Stomach smooth muscle (tissue), 2 donors: ENCODE data around the gene KRTAP10-2.
"Not testable (repeated sequence)": the region's sequence is repeated elsewhere in the genome, so short reads cannot be mapped to it uniquely, and the experiment has no call there.

Experiments
- H3K27ac ChIP-seq: one replicate; pipeline ENCODE4 v1.7.0; 2013; ENCODE audit warnings: mild to moderate bottlenecking, low read length, inconsistent platforms
- H3K27me3 ChIP-seq, 2 donors: one replicate each; pipeline ENCODE4 v1.7.0; 2013; ENCODE audit warnings: low read length in 2 of 2; ENCODE audit not compliant: insufficient read depth in 2 of 2, control insufficient read depth in 1 of 2
- H3K36me3 ChIP-seq, 2 donors: one replicate each; pipeline ENCODE4 v1.7.0; 2013; ENCODE audit warnings: low read length in 2 of 2; ENCODE audit not compliant: control insufficient read depth in 2 of 2, insufficient read depth in 2 of 2
- H3K4me1 ChIP-seq: one replicate; pipeline ENCODE4 v1.7.0; 2013; ENCODE audit warnings: low read length; ENCODE audit not compliant: control insufficient read depth, insufficient read depth
- H3K4me3 ChIP-seq, 2 donors: one replicate each; pipeline ENCODE4 v1.7.0; 2013; ENCODE audit warnings: low read length in 2 of 2
- H3K9ac ChIP-seq, 2 donors: one replicate each; pipeline ENCODE4 v1.7.0; 2013; ENCODE audit warnings: low read length in 2 of 2, mild to moderate bottlenecking in 1 of 2
- H3K9me3 ChIP-seq, 2 donors: one replicate each; pipeline ENCODE4 v1.7.0; 2013; ENCODE audit warnings: low read length in 2 of 2; ENCODE audit not compliant: control insufficient read depth in 2 of 2
- donor health status: healthy.
- donor health status: Pancreatic carcinoma.

The KRTAP10-2 gene

DNA sequence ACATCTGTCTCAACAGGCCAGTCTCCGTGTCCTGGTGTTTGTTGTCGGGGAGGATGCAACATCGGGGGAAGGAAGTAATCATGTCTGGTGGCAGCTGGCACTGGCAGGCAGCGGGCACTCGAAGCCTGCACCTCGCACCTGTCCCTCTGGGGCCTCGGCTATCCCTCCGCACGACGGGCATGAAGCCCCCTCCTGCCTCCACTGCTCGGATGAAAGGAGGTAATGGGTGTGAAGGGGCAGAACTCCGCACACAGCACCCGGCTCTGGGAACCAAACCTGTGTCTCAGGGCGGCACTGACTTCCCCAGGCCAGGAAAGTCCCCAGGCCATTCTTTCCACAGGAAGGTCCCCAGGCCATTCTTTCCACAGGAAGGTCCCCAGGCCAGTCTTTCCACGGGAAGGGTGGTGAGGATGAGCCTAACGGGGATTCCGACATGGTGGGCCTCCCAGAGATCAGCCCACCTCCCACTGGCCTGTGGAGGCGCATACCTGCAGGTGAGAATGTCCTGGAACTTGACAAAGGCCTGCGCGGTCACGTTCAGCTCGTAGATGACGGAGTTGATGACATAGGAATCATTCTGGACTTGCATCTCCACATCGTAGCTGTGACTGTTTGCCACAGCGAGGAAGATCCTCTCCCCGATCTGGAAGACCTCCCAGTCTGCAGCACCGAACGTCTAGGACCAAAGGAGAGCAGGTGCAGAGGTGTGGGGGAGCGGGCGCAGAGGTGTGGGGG is 42.4 kb downstream of the KRTAP10-2 start:
- no peak overlapping the region for H3K4me3 ChIP-seq
- H3K9ac ChIP-seq: no peak overlapping the region
- no peaks in the 10 kb centered on the region for H3K36me3 ChIP-seq
- H3K27me3 ChIP-seq: peaks cover 24 to 34% of the 10 kb centered on the region in 2 donors
- no peak overlapping the region for H3K27ac ChIP-seq
- H3K9me3 ChIP-seq: no peaks in the 10 kb centered on the region
- peaks cover 5% of the 10 kb centered on the region for H3K4me1 ChIP-seq

DNA sequence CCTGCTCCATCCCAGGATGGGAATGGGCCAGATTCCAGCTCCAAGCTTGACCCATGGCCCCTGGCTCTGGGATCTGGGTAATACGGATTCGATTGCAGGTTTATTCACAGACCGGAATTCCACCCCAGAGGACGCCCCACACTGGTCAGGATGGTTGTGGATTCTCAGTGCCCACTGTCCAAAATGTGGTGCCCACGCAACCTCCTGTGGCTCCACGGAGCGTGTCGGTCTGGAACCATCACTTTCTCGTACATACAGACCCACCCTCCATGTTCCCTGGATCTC is 42.9 kb downstream of the KRTAP10-2 start:
- H3K4me3 ChIP-seq: no peak overlapping the region
- peaks cover 24 to 34% of the 10 kb centered on the region in 2 donors for H3K27me3 ChIP-seq
- no peak overlapping the region for H3K27ac ChIP-seq
- H3K9me3 ChIP-seq: no peaks in the 10 kb centered on the region
- peaks cover 5% of the 10 kb centered on the region for H3K4me1 ChIP-seq
- H3K36me3 ChIP-seq: no peaks in the 10 kb centered on the region
- no peak overlapping the region for H3K9ac ChIP-seq

DNA sequence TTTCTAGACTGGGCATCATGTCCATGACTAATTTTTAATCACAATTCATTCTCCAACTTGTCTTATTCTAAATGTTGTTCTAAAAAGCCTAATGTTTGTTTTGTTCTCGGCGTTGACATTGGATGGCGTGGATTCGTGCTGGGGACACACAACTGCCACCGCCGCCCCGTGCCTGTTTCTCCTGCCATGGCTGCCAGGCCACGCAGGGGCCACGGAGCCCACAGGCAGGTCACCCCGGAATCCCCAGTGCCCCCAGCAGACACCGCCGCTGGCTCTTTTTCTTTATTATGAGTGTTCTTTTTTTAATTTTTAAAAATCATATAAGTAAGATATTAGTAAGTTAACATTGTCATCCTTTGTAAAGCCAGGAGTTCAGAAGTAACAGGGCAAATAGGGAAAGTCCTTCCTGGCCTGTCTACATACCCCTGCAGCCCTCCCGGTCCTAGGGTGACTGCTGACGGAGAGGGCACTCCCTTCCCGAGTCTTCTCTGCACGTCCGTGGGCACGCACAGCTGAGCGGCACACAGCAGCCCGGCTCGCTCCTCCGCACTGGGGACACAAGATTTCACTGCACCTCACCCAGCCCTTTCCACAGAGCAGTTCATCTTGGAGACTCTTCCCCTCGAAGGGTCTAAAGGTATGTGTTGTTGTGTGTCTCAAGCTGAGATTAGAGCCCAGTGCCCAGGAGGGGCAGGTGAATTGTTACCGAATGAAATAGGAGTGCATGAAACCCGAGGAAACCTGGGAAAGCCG is 43.5 kb downstream of the KRTAP10-2 start:
- Histone ChIP-seq H3K4me3 (no peak overlapping the region), H3K27me3 (peaks cover 24 to 34% of the 10 kb centered on the region in 2 donors), H3K9ac (no peak overlapping the region), H3K4me1 (peaks cover 5% of the 10 kb centered on the region), H3K27ac (no peak overlapping the region), H3K9me3 (no peaks in the 10 kb centered on the region), H3K36me3 (no peaks in the 10 kb centered on the region)

DNA sequence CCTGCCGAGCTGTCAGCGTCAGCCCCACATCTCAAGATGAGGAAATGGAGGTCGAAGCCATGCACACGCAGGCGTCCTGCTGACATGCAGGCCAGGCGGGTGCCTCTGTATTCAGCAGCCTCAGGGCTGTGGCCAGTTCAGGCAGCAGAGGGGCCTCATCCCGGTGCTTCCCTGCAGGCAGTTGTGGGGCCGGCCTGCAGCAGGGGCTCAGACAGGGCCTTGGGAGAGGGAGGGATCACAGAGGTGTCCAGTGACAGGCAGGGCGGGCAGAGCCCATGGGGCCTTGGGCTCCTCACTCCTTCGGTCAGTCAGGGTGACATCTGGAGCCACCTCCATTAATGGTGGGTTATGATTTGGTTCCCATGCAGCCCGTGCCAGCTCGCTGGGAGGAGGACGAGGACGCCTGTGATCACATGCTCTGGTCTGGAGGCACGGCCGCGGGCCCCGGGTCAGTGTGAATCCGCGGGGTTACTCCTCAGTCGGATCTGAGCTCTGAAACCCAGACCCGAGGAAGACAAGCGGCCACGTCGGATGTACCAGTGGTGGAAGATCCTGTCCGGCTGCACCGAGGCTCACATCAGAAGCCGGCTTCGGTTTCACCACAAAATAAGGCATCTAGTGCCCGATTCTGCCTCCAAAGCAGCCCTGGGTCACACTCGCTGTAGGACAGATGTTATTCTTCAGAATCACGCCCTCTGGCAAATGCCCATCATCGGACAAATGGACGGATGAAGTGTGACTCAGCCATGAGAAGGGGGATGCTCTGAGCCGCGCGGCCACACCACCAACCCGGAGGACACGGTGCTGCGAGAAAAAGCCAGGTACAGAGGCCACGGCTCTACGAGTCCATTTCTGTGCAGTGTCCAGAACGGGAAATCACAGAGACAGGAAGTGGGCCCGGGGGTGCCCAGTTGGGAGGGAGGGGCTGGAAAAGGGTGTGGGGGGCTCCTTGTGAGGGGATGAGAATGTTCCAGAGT is 44.7 kb downstream of the KRTAP10-2 start:
- no peak overlapping the region for H3K9ac ChIP-seq
- no peak overlapping the region for H3K4me3 ChIP-seq
- peaks cover 24 to 34% of the 10 kb centered on the region in 2 donors for H3K27me3 ChIP-seq
- H3K36me3 ChIP-seq: no peaks in the 10 kb centered on the region
- H3K4me1 ChIP-seq: peaks cover 5% of the 10 kb centered on the region
- no peak overlapping the region for H3K27ac ChIP-seq
- no peaks in the 10 kb centered on the region for H3K9me3 ChIP-seq

- no peak overlapping the region for H3K9ac ChIP-seq
- H3K4me3 ChIP-seq: no peak overlapping the region
- no peaks in the 10 kb centered on the region for H3K36me3 ChIP-seq
- H3K9me3 ChIP-seq: no peaks in the 10 kb centered on the region
- no peak overlapping the region for H3K27ac ChIP-seq
- H3K27me3 ChIP-seq: peaks cover 20 to 30% of the 10 kb centered on the region in 2 donors
- peaks cover 5% of the 10 kb centered on the region for H3K4me1 ChIP-seq
Measured at GRCh38 chr21:44505673-44506278, 45.5 kb downstream of the KRTAP10-2 start.

DNA sequence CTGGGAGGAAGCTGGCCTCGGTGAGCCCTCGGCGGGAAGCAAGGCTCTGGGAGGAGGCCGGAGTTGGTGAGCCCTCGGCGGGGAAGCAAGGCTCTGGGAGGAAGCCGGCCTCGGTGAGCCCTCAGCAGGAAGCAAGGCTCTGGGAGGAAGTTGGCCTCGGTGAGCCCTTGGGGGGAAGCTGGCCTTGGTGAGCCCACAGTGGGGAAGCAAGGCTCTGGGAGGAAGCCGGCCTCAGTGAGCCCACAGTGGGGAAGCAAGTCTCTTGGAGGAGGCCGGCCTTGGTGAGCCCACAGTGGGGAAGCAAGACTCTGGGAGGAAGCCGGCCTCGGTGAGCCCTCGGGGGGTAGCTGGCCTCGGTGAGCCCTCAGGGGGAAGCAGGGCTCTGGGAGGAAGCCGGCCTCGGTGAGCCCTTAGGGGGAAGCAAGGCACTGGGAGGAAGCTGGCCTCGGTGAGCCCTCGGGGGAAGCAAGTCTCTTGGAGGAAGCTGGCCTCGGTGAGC is 47.4 kb downstream of the KRTAP10-2 start:
- no peaks in the 10 kb centered on the region for H3K9me3 ChIP-seq
- peaks cover 14 to 24% of the 10 kb centered on the region in 2 donors for H3K27me3 ChIP-seq

DNA sequence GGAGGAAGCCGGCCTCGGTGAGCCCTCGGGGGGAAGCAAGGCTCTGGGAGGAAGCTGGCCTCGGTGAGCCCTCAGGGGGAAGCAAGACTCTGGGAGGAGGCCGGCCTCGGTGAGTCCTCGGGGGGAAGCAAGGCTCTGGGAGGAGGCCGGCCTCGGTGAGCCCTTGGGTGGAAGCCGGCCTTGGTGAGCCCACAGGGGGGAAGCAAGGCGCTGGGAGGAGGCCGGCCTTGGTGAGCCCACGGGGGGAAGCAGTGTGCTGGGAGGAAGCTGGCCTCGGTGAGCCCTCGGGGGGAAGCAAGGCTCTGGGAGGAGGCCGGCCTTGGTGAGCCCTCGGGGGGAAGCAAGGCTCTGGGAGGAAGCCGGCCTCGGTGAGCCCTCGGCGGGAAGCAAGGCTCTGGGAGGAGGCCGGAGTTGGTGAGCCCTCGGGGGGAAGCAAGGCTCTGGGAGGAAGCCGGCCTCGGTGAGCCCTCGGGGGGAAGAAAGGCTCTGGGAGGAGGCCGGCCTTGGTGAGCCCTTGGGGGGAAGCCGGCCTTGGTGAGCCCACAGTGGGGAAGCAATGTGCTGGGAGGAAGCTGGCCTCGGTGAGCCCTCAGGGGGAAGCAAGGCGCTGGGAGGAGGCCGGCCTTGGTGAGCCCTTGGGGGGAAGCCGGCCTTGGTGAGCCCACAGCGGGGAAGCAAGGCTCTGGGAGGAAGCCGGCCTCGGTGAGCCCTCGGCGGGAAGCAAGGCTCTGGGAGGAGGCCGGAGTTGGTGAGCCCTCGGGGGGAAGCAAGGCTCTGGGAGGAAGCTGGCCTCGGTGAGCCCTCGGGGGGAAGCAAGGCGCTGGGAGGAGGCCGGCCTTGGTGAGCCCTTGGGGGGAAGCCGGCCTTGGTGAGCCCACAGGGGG is 48.1 kb downstream of the KRTAP10-2 start:
- not testable (repeated sequence) for H3K9me3 ChIP-seq, H3K4me1 ChIP-seq, H3K4me3 ChIP-seq, H3K27ac ChIP-seq, H3K9ac ChIP-seq, H3K36me3 ChIP-seq
- H3K27me3 ChIP-seq: peaks cover 16 to 26% of the 10 kb centered on the region in 2 donors

More for the DNA sequence above, 47.4 kb downstream of the KRTAP10-2 start:
- Histone ChIP-seq H3K4me3 (no peak overlapping the region), H3K27ac (no peak overlapping the region), H3K4me1 (no peaks in the 10 kb centered on the region), H3K9ac (no peak overlapping the region), H3K36me3 (no peaks in the 10 kb centered on the region)

DNA sequence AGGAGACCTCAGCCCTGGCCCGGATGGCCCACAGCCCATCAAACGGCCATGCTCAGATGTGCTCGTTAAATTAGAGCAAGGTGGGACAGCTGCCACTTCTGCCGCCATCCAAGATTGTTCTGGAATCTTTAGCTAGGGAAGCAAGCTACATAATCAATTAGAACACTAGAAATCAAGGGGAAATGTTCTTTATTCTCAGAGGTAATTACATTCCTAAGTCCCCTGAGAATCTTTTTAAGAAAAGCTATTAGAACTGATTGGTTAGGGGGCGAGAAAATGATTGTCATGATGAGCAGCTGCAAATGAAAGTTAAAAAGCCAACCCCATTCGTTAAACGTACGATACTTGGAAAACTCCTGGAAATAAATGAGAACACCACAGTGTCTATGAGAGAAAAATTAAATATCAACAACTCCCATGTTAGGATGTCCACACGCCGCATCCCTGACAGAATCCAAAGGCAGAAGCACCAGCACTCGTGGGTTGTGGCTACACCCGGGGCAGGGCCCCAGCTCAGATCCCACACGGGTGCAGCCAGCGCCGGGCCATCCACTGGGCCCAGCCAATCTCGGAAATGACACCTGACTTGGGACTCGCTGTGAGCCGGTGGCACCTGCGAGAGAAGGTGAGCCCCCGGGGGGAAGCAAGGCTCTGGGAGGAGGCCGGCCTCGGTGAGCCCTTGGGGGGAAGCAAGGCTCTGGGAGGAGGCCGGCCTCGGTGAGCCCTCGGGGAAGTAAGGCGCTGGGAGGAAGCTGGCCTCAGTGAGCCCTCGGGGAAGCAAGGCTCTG is 48.9 kb downstream of the KRTAP10-2 start:
- H3K4me3 ChIP-seq: no peak overlapping the region
- H3K4me1 ChIP-seq: peaks cover 7% of the 10 kb centered on the region
- H3K27ac ChIP-seq: no peak overlapping the region
- no peak overlapping the region for H3K9ac ChIP-seq
- peaks cover 14 to 25% of the 10 kb centered on the region in 2 donors for H3K27me3 ChIP-seq
- H3K9me3 ChIP-seq: no peaks in the 10 kb centered on the region
- H3K36me3 ChIP-seq: no peaks in the 10 kb centered on the region
